Lung (tissue), 12 donors: ENCODE data around the gene ADAMTS7. TPM values are rescaled to one million over a fixed set of nuclear protein-coding genes. Genes with fewer than 3 reads are reported as not detected.
"Not testable (repeated sequence)": the region's sequence is repeated elsewhere in the genome, so short reads cannot be mapped to it uniquely, and the experiment has no call there.

ENCODE experiments used
- ATAC-seq: fragments of 200-7000 bp; cut with Tn5 transposase; one replicate; pipeline ENCODE4 v1.9.1; 2020; ENCODE audit warnings: moderate number of reproducible peaks; ENCODE audit not compliant: insufficient read depth, low FRiP score
- DNase-seq, 3 donors: peaks; one replicate each; pipeline ENCODE4 v3.0.0-alpha.2; 2013 to 2017
- H3K27ac ChIP-seq, 2 donors: one replicate each; pipeline ENCODE4 v1.5.1; 2013; ENCODE audit warnings: mild to moderate bottlenecking in 2 of 2, moderate library complexity in 2 of 2, control low read depth in 1 of 2, inconsistent platforms in 1 of 2, low read depth in 1 of 2, low read length in 1 of 2
- H3K27me3 ChIP-seq, 3 donors: one replicate each; pipeline ENCODE4 v1.5.1; 2013; ENCODE audit warnings: low read length in 2 of 3; ENCODE audit not compliant: control insufficient read depth in 3 of 3, insufficient read depth in 3 of 3
- H3K36me3 ChIP-seq, 4 donors: one replicate each; pipeline ENCODE4 v1.5.1; 2013; ENCODE audit warnings: low read length in 4 of 4, mild to moderate bottlenecking in 1 of 4, moderate library complexity in 1 of 4; ENCODE audit not compliant: control insufficient read depth in 4 of 4, insufficient read depth in 4 of 4
- H3K4me1 ChIP-seq, 5 donors: one replicate each; pipeline ENCODE4 v1.5.1; 2013; ENCODE audit warnings: low read length in 5 of 5, mild to moderate bottlenecking in 2 of 5, moderate library complexity in 1 of 5; ENCODE audit not compliant: control insufficient read depth in 5 of 5, insufficient read depth in 5 of 5
- H3K4me3 ChIP-seq: one replicate; pipeline ENCODE4 v1.5.1; 2013; ENCODE audit warnings: mild to moderate bottlenecking, control low read depth, moderate library complexity
- H3K9ac ChIP-seq, 2 donors: one replicate each; pipeline ENCODE4 v1.5.1; 2013; ENCODE audit warnings: low read length in 2 of 2, control low read depth in 1 of 2; ENCODE audit not compliant: insufficient read depth in 1 of 2
- H3K9me3 ChIP-seq, 4 donors: one replicate each; pipeline ENCODE4 v1.5.1; 2013; ENCODE audit warnings: low read length in 3 of 4, mild to moderate bottlenecking in 1 of 4, moderate library complexity in 1 of 4; ENCODE audit not compliant: control insufficient read depth in 4 of 4, insufficient read depth in 3 of 4
- WGBS, 2 donors: extraction: QIAGEN DNeasy Blood & Tissue Kit; methylation state at CpG; one replicate each; pipeline ENCODE4 v1.1.7; 2013; 5-methylcytosine and 5-hydroxymethylcytosine counted together
- polyA plus RNA-seq, 2 donors: library from polyadenylated mRNA; stranded (reverse); fragments of 200-250 nt; gene quantifications; one replicate each; pipeline ENCODE4 v1.2.1, GENCODE V29; 2013
- total RNA-seq, 2 donors: library from RNA; depleted of rRNA in 1 of 2; stranded (reverse); fragments of >200 nt in 1 of 2; gene quantifications; one replicate each; pipeline ENCODE4 v1.2.1, GENCODE V29; 2014 to 2021
- TF ChIP-seq, protein P1 (sequence below): IDR thresholded peaks from 2 replicates; pipeline ENCODE4 v1.5.1; 2012; ENCODE audit warnings: mild to moderate bottlenecking; ENCODE audit errors: control extremely low read depth, extremely low read depth
- donor health status: control.
- donor health status: control.
- donor health status: Bipolar disorder and iron deficiency.
- donor health status: healthy.
- donor health status: DM: yes; HTN: yes; CAD: no.

The ADAMTS7 gene
- total and polyA plus RNA-seq, 4 donors, result 3.3 to 13.1 (median 5.2) TPM

DNA sequence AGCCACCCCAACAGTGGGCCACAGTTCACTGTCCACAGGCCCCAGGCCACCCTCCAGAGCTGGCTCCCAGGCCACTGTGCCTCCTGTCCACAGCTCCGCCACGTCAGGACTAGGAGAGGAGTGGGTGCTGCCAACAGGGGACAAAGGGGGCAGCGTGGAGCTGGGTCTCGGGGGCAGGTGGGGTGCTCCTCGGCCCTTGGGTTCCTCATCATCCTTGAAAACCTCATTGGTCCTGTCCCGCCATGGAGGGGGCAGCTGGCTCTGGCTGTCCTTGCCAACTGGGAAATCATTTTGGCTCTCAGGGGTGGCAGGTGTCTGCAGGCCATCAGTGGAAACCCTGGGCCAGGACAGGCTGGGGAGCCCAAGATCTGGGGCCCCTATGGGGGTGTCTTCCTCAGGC is 45.2 kb downstream of the ADAMTS7 start:
- no peak overlapping the region for H3K9ac ChIP-seq
- TF ChIP-seq, protein P1, sequence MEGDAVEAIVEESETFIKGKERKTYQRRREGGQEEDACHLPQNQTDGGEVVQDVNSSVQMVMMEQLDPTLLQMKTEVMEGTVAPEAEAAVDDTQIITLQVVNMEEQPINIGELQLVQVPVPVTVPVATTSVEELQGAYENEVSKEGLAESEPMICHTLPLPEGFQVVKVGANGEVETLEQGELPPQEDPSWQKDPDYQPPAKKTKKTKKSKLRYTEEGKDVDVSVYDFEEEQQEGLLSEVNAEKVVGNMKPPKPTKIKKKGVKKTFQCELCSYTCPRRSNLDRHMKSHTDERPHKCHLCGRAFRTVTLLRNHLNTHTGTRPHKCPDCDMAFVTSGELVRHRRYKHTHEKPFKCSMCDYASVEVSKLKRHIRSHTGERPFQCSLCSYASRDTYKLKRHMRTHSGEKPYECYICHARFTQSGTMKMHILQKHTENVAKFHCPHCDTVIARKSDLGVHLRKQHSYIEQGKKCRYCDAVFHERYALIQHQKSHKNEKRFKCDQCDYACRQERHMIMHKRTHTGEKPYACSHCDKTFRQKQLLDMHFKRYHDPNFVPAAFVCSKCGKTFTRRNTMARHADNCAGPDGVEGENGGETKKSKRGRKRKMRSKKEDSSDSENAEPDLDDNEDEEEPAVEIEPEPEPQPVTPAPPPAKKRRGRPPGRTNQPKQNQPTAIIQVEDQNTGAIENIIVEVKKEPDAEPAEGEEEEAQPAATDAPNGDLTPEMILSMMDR, result no peak
- WGBS, 2 donors, result 92 to 97% methylated on average over 5 to 6 of the region's 6 CpGs
- H3K9me3 ChIP-seq, result no peaks in the 10 kb centered on the region
- DNase-seq (no peak), ATAC-seq (no peak)
- H3K4me1 ChIP-seq, result peaks cover 0 to 11% (median 0%) of the 10 kb centered on the region in 5 donors
- H3K27me3 ChIP-seq, result no peaks in the 10 kb centered on the region
- H3K27ac ChIP-seq, result no peak overlapping the region
- H3K36me3 ChIP-seq, result no peaks in the 10 kb centered on the region
- no peak overlapping the region for H3K4me3 ChIP-seq

DNA sequence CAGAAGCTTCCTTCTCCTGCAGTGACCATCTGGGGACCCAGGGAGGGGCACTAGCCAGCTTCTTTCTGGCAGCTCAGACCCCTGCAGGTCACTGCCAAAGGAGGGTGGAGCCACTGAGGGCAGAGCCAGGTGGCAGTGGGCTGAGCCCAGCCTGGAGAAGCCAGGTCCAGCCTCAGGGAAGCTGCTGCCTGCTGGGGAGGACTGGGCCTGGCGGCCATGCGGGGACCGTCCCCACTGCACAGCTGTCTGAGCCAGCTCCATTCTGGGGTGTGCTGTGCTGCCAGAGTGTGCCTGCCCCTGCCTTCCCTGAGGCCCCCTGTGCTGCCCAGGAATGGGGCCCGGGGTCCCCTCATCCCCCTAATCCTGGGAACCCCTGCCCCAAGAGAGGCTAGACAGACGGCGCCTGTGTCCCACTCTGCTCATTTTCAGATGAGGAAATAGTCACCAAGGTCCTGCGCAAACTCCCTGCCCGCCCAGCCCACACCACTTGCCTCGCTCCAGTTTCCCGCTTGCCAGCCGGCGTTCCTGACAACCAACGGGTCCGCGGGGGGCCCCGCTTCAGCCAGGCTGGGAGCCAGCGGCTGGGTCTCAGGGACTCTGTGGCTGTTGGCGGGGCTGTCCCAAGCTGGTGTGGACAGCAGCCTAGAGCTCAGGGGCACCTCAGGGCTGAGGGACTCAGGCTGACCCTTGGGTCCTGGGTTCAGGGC is 46.0 kb downstream of the ADAMTS7 start:
- WGBS, 2 donors, result 81 to 89% methylated on average over 18 of the region's 18 CpGs
- H3K4me1 ChIP-seq, result peaks cover 0 to 13% (median 0%) of the 10 kb centered on the region in 5 donors
- DNase-seq, result peak; percentile 63 to 78 (median 65)

DNA sequence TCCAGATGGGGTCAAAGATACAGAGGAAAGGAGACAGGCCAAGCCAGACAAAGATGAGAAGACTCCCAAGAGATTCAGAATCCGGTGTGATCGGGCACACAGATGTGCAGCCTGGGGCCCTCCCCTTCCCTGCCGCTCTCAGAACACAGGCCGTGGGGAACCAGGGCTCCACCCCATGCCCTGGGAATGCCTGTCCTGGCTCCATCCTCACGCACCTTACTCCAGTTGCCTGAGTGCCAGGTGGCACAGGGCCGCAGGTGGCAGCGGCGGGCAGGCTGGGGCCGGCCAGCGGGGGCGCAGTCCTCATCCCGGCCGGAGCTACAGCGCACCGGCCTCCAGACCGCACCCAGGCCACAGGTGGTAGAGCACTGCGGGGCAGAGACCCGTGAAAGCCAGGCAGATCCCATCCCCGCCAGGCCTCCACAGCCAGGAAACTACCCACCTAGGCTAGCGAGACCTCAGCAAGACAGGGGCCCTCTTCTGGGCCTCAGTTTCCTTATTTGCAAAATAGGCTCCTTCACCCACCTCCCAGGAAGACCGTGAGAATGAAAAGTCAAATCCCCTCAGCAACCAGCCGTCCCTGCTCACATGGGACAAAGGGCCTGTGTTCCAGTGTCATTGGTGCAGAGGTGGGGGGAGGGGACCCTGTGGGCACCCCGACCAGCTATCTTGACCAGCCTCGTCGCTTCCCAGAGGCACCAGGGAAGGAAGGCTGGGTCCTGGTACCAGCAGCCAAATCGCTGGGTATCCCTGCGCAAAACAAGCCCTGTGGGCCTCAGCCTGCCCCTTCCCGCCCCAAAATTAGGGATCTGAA is 46.7 kb downstream of the ADAMTS7 start:
- not testable (repeated sequence) for H3K27ac ChIP-seq, H3K4me3 ChIP-seq, DNase-seq, H3K9ac ChIP-seq, H3K36me3 ChIP-seq, H3K9me3 ChIP-seq, ATAC-seq, H3K27me3 ChIP-seq
- H3K4me1 ChIP-seq, result peaks cover 0 to 19% (median 0%) of the 10 kb centered on the region in 5 donors
- 94 to 95% methylated on average over 22 to 28 of the region's 28 CpGs for WGBS, 2 donors

More for the DNA sequence above, 46.0 kb downstream of the ADAMTS7 start:
- H3K4me3 ChIP-seq, H3K36me3 ChIP-seq, H3K27me3 ChIP-seq, H3K9me3 ChIP-seq, H3K27ac ChIP-seq, ATAC-seq, H3K9ac ChIP-seq: not testable (repeated sequence)

DNA sequence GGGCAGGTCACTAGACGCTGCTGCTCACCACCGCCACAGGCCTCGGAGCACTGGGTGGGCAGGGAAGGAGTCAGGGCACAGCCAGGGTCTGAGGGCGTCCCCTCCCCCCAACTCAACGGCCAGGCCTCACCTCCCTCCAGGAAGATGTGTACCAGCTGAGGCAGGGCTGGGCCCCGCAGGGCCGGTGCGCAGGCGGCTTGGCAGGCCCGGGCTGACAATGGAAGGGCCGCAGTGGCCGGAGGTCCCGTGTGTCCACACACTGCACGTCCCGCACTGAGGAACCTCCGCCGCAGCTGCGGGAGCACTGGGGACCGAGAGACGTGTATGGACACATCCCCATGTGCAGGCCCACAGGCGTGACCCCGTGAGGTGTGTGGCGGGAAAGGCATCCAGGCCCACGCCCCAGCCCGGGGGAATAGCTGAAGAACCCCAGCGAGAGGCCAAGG is 47.4 kb downstream of the ADAMTS7 start:
- TF ChIP-seq, protein P1, result no peak
- no peaks in the 10 kb centered on the region for H3K27me3 ChIP-seq
- no peak overlapping the region for H3K4me3 ChIP-seq
- H3K9me3 ChIP-seq, result no peaks in the 10 kb centered on the region
- H3K4me1 ChIP-seq, result peaks cover 0 to 24% (median 3%) of the 10 kb centered on the region in 5 donors
- 94% methylated on average over 24 to 26 of the region's 26 CpGs for WGBS, 2 donors
- H3K9ac ChIP-seq, result no peak overlapping the region
- no peak for DNase-seq
- no peak for ATAC-seq
- H3K36me3 ChIP-seq, result no peaks in the 10 kb centered on the region
- no peak overlapping the region for H3K27ac ChIP-seq
